Ovary (tissue), 10 donors: ENCODE data around the gene WNT3. TPM values are rescaled to one million over a fixed set of nuclear protein-coding genes. Genes with fewer than 3 reads are reported as not detected.

Source experiments
- DNase-seq, 5 donors: peaks; one replicate each; pipeline ENCODE4 v3.0.0-alpha.2; 2019 to 2020
- H3K27ac ChIP-seq, 2 donors: fragments of 200-600 bp; one replicate each; pipeline versions ENCODE4 v1.5.1 to v1.8.0; 2019 to 2022
- H3K27me3 ChIP-seq: fragments of 200-600 bp; one replicate; pipeline ENCODE4 v1.8.0; 2022
- H3K36me3 ChIP-seq: fragments of 200-600 bp; sonication (generic); one replicate; pipeline ENCODE4 v1.5.1; 2019
- H3K4me1 ChIP-seq: one replicate; pipeline ENCODE4 v1.8.1; 2013; ENCODE audit warnings: mild to moderate bottlenecking, moderate library complexity; ENCODE audit not compliant: insufficient read depth
- H3K4me3 ChIP-seq: fragments of 200-600 bp; sonication (generic); one replicate; pipeline ENCODE4 v1.5.1; 2017
- H3K9me3 ChIP-seq, 2 donors: fragments of 200-600 bp in 1 of 2; sonication (generic) in 1 of 2; one replicate each; pipeline versions ENCODE4 v1.5.1 to v1.8.1; 2013 to 2019; ENCODE audit warnings: mild to moderate bottlenecking in 1 of 2, moderate library complexity in 1 of 2
- EP300 ChIP-seq: sonication (generic); formaldehyde crosslinking; IDR thresholded peaks from one replicate; pipeline ENCODE4 v1.6.1; 2017; ENCODE audit warnings: antibody characterized with exemption
- POLR2A ChIP-seq: fragments of 450-650 bp; IDR thresholded peaks from one replicate; pipeline ENCODE4 v1.6.1; 2017; ENCODE audit warnings: antibody characterized with exemption, mild to moderate bottlenecking, moderate library complexity
- WGBS, 3 donors: extraction: QIAGEN DNeasy Blood & Tissue Kit in 1 of 3; methylation state at CpG; one replicate each; pipeline versions ENCODE4 v1.1.5 to v1.1.7; 2013 to 2017; 5-methylcytosine and 5-hydroxymethylcytosine counted together
- intact Hi-C, 4 donors: fragments of 100-400 bp; cut with DNase I; formaldehyde crosslinking; loops; one replicate each; pipeline versions ENCODE4 v1.11.0 to v1.15.1; 2022 to 2023
- long read RNA-seq, 3 donors: library from polyadenylated mRNA in 2 of 3; unstranded in 2 of 3; transcript quantifications; one replicate each; pipeline ENCODE4 v2.0.0 and lab custom pipeline, GENCODE V29; 2021 to 2026
- polyA plus RNA-seq, 2 donors: library from polyadenylated mRNA; stranded (reverse); fragments of 200-250 nt in 1 of 2; fragments of 350-450 nt in 1 of 2; fragmentation: Illumina TruSeq in 1 of 2; extraction: RNeasy Lipid Tissue Mini Kit (QIAGEN cat#74804) in 1 of 2; gene quantifications; one replicate each; pipeline ENCODE4 v1.2.3, GENCODE V29; 2013 to 2014
- total RNA-seq, 7 donors: library from RNA; depleted of rRNA in 2 of 7; stranded (reverse); fragments of >200 nt in 2 of 7; fragmentation: NEBNext Ultra II Directional in 3 of 7; extraction: Animal tissue kit (Norgen Biotek cat#: 25700) in 3 of 7; gene quantifications; one replicate each; pipeline versions ENCODE4 v1.1.0 to v1.2.4, GENCODE V29; 2016 to 2023
- TF ChIP-seq, protein P1 (sequence below), 3 donors: fragments of 450-650 bp in 2 of 3; fragments of 200-600 bp in 1 of 3; IDR thresholded peaks; one replicate each; pipeline versions ENCODE4 v1.5.1 to v1.8.0; 2016 to 2022; ENCODE audit warnings: antibody characterized with exemption in 3 of 3, mild to moderate bottlenecking in 1 of 3
- donor health status: DM: no; HTN: no; CAD: no; lungs with moderate emphysema.
- donor health status: DM: no; HTN: no; CAD: no.
- donor health status: Bipolar disorder and iron deficiency.
- donor health status: DM: yes; HTN: yes; CAD: no.
- donor health status: DM: no; HTN: no; CAD: no.
- donor health status: DM: yes; HTN: yes; CAD: no.

Gene WNT3, protein sequence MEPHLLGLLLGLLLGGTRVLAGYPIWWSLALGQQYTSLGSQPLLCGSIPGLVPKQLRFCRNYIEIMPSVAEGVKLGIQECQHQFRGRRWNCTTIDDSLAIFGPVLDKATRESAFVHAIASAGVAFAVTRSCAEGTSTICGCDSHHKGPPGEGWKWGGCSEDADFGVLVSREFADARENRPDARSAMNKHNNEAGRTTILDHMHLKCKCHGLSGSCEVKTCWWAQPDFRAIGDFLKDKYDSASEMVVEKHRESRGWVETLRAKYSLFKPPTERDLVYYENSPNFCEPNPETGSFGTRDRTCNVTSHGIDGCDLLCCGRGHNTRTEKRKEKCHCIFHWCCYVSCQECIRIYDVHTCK
- total RNA-seq (under 1 TPM in 6 of 7 donors, not detected in 1; 0.23 to 0.87 (median 0.54) TPM), polyA plus RNA-seq (1 to 10 TPM in 1 of 2 donors, under 1 TPM in 1; 0.52 to 1.7 TPM)
- long read RNA-seq, donor 1: 0 reads
- long read RNA-seq, donor 2: 0 reads
- long read RNA-seq, donor 3, partial matches to known transcripts: 1 of 2 reads
- long read RNA-seq, donor 3, other reads (novel, unspliced or antisense): 1 of 2 reads

DNA sequence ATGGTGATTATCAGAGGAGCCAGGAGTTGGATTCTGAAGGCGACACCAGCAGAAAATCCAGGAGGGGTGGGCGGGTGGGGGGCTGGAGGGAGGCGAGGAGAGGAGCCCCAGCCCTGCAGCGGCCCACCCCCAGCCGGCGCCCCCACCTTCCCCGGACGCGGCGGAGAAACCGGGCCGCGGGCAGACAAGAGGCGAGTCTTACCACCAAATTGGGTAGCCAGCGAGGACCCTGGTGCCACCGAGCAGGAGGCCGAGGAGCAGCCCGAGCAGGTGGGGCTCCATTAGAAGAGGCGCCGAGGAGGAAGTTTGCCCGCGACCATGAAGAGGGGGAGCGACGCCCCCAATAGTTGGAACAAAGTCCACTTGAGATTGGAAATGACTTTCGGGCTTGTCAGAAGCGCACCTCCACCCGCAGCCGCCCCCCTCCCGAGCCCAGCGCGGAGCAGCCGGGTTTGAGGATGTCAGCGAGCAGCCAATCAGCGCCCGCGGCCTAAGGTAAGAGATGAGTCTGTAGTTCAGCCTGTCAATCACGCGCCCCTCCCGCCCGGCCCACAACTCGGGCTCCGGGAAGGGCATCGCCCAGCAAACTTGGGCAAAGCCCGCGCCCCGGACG is at the start of gene WNT3:
Gene WNT3 (minus strand): TSS at position 377 of the 613 bp plus-strand sequence. CDS start 95 bp downstream, at position 282.
- no peak for DNase-seq
- TF ChIP-seq POLR2A (no peak), EP300 (no peak)
- TF ChIP-seq, protein P1, sequence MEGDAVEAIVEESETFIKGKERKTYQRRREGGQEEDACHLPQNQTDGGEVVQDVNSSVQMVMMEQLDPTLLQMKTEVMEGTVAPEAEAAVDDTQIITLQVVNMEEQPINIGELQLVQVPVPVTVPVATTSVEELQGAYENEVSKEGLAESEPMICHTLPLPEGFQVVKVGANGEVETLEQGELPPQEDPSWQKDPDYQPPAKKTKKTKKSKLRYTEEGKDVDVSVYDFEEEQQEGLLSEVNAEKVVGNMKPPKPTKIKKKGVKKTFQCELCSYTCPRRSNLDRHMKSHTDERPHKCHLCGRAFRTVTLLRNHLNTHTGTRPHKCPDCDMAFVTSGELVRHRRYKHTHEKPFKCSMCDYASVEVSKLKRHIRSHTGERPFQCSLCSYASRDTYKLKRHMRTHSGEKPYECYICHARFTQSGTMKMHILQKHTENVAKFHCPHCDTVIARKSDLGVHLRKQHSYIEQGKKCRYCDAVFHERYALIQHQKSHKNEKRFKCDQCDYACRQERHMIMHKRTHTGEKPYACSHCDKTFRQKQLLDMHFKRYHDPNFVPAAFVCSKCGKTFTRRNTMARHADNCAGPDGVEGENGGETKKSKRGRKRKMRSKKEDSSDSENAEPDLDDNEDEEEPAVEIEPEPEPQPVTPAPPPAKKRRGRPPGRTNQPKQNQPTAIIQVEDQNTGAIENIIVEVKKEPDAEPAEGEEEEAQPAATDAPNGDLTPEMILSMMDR (IDR thresholded peaks at IDR 0.05): no peak
- Histone ChIP-seq H3K27me3 (no peaks in the 10 kb centered on the region), H3K4me1 (peaks cover 4% of the 10 kb centered on the region), H3K9me3 (no peaks in the 10 kb centered on the region), H3K27ac (no peak within 1 kb of the TSS), H3K4me3 (no peak within 1 kb of the TSS), H3K36me3 (no peaks in the 10 kb centered on the region)
- WGBS, 3 donors: 1 to 3% (median 2%) methylated on average over 38 to 47 of the region's 47 CpGs
- intact Hi-C loops: no loop called here

DNA sequence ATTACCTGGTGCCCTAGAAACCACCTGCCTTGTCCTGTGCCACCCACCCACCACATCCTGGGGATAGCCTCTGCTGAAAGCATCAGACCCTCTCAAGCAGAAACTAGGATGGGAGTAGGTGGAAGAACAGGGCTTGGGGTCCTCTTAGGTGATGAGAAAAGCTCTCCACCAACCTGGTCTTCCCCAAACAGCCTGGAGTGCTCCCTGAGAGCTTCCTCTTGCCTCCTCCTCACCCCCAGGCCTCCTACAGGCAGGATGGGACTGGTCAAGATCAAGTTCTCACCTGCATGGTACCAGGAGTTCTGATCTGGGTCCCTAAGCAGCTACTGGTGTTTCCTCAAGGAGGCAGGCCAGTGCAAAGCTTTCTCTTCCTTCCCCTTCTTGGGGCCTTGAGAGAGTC is 48.3 kb upstream of the WNT3 start:
- no peaks in the 10 kb centered on the region for H3K27me3 ChIP-seq
- intact Hi-C loops: no loop called here
- H3K27ac ChIP-seq: no peak overlapping the region
- TF ChIP-seq, protein P1 (IDR thresholded peaks at IDR 0.05): no peak
- no peak for TF ChIP-seq EP300
- TF ChIP-seq POLR2A: no peak
- no peaks in the 10 kb centered on the region for H3K36me3 ChIP-seq
- no peaks in the 10 kb centered on the region for H3K9me3 ChIP-seq
- DNase-seq: no peak
- no peak overlapping the region for H3K4me3 ChIP-seq
- no peaks in the 10 kb centered on the region for H3K4me1 ChIP-seq

DNA sequence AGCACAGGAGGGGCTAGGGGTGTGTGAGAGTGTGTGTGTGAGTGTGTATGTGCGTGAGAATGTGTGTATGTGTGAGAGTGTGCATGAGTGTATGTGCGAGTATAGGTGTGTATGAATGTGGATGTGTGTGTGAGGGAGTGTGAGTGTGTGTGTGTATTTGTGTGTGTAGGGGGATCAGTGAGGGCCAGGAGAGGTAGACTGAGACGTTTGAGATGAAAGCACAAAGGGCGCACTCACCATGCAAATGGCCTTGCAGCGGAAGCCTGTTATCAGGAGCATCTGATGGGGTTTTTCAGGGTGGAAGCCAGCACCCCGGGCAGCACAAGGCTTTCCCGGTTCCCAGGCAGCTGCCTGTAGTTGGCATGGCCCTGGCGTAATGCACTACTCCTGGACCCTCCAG is 47.8 kb upstream of the WNT3 start:
- DNase-seq: no peak
- TF ChIP-seq, protein P1 (IDR thresholded peaks at IDR 0.05): no peak
- no peak for TF ChIP-seq EP300
- TF ChIP-seq POLR2A: no peak
- Histone ChIP-seq H3K36me3 (no peaks in the 10 kb centered on the region), H3K27ac (no peak overlapping the region), H3K4me1 (no peaks in the 10 kb centered on the region), H3K9me3 (no peaks in the 10 kb centered on the region), H3K27me3 (no peaks in the 10 kb centered on the region), H3K4me3 (no peak overlapping the region)
- WGBS, 3 donors: 61 to 69% (median 65%) methylated on average over 8 of the region's 8 CpGs
- intact Hi-C loops: no loop called here

DNA sequence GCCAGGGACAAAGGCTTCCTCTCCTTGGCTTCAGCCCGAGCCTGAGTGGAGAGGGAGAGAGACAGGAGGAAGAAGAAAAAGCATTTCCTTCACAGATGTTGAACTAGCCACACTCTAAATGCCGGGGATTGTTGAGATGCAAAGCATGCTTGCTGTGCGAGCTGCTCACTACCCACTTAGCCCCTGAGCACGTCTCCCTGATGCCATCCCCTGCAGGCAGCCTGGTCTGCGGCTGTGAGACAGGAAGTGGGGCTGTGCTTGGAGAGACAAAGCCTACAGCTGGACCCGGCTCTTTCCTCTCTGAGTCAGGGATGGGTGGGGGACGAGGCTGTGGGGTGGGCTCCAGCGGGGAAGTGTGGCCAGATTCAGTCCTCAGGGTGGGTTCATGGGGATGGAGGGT is 46.6 kb upstream of the WNT3 start:
- DNase-seq: no peak
- Histone ChIP-seq H3K27ac (no peak overlapping the region), H3K4me3 (no peak overlapping the region), H3K36me3 (no peaks in the 10 kb centered on the region), H3K9me3 (no peaks in the 10 kb centered on the region), H3K4me1 (no peaks in the 10 kb centered on the region), H3K27me3 (no peaks in the 10 kb centered on the region)
- intact Hi-C loops: no loop called here
- TF ChIP-seq, protein P1 (IDR thresholded peaks at IDR 0.05): no peak
- no peak for TF ChIP-seq EP300
- no peak for TF ChIP-seq POLR2A
- WGBS, 3 donors: 25 to 32% (median 31%) methylated on average over 8 of the region's 8 CpGs
